Effector memory CD8-positive, alpha-beta T cell (primary cell): Measurements from ENCODE around the gene LRFN3.
"Not testable (repeated sequence)": the region's sequence is repeated elsewhere in the genome, so short reads cannot be mapped to it uniquely, and the experiment has no call there.

Source experiments
- ATAC-seq: fragments of 150-1000 bp; cut with Tn5 transposase; replicated peaks from 2 replicates; pipeline ENCODE4 v1.10.0; 2021; ENCODE audit warnings: mild to moderate bottlenecking, moderate library complexity
- DNase-seq, 3 experiments: peaks; one replicate each; pipeline ENCODE4 v3.0.0; 2021
- H3K27ac Mint-ChIP-seq, 2 donors: one replicate each; pipeline ENCODE4 v1.8.0; 2022; ENCODE audit warnings: mild to moderate bottlenecking in 2 of 2, mixed read lengths in 2 of 2, moderate library complexity in 2 of 2
- H3K27me3 Mint-ChIP-seq, 2 donors: one replicate each; pipeline ENCODE4 v1.8.0; 2022; ENCODE audit warnings: mixed read lengths in 2 of 2
- H3K36me3 Mint-ChIP-seq: one replicate; pipeline ENCODE4 v1.8.0; 2022; ENCODE audit warnings: mild to moderate bottlenecking, moderate library complexity, mixed read lengths; ENCODE audit not compliant: insufficient read depth
- H3K4me1 Mint-ChIP-seq, 2 donors: one replicate each; pipeline ENCODE4 v1.8.0; 2022; ENCODE audit warnings: low read depth in 2 of 2, mixed read lengths in 2 of 2
- H3K4me3 Mint-ChIP-seq, 2 donors: one replicate each; pipeline ENCODE4 v1.8.0; 2022; ENCODE audit warnings: mild to moderate bottlenecking in 2 of 2, mixed read lengths in 2 of 2, moderate library complexity in 2 of 2
- H3K9me3 Mint-ChIP-seq, 2 donors: one replicate each; pipeline ENCODE4 v1.8.0; 2022; ENCODE audit warnings: mixed read lengths in 2 of 2

The LRFN3 gene

DNA sequence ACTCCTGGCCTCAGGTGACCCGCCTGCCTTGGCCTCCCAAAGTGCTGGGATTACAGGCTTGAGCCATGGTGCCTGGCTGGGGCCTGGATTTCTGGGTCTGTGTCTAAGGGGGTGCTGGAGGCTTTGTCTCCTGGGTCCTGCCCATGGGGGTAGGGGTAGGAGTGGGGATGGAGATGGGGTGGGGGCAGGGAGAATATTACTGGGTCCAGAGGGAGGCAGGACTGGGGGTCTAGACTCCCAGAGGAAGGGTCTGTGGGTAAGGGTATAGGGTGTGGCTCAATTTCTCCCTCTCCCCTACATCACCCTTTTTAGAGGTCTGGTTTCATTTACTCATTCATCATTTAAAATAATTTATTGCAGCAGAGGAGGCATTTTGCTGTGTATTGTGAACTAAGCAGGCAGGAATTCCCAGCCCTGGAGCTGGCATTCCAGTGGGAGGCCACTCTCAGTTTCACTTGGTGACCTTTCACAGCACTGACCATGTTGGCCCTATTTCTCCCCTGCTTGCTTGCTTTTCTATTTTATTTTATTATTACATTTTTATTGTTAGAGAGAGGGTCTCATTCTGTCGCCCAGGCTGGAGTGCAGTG, 35.0 kb upstream of the LRFN3 start:
- no peaks in the 10 kb centered on the region for H3K27me3 Mint-ChIP-seq
- peaks cover 56% of the 10 kb centered on the region for H3K36me3 Mint-ChIP-seq
- ATAC-seq (no peak), DNase-seq (no peak)
- peak overlapping the region; percentile 97 to 100 for H3K27ac Mint-ChIP-seq
- H3K9me3 Mint-ChIP-seq, result no peaks in the 10 kb centered on the region
- peak overlapping the region; percentile 96 to 100 for H3K4me3 Mint-ChIP-seq
- peaks cover 45 to 52% of the 10 kb centered on the region in 2 donors for H3K4me1 Mint-ChIP-seq

DNA sequence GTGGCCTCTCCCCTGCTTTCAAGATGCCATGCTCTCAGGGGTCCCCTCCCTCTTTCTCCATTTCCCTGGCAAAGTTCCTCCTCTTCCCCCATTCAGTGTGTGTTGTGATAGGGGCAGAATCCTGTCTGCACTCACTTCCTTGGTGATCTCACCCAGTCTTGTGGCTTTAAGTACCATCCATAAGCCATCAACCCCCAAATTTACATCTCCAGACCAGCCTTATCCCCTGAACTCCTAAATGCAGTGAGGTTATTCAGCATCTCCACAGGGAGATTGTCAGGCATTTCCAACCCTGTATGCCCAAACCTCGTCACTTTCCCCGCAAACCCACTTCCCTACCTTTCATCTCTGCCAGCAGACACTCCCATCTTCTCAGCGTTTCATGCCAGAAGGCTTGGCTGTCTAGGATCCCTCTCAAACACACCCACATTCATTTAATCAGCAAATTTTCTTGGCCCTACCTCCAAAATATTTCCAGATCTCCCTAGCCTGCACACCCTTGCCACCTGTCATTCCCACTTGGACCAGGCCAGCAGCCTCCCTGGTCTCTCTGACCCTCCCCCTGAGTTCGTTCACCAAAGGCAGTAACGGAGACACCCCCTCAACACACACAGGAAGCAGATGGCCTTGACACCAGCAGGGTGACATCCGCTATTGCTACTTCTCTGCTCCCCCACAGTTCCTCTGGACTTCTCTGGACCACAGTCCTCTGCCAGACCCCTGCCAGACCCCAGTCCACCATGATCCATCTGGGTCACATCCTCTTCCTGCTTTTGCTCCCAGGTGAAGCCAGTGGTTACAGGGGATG, 34.1 kb upstream of the LRFN3 start, which contains the start of gene HCST:
Gene HCST (plus strand): TSS at position 676 of the 808 bp plus-strand sequence. CDS start 65 bp downstream, at position 741.
- ATAC-seq (peak; percentile 29), DNase-seq (peak; percentile 30 to 54 (median 42))
- Mint-ChIP-seq H3K4me3 (peak within 1 kb of the TSS; percentile 96 to 100), H3K4me1 (peaks cover 50 to 55% of the 10 kb centered on the region in 2 donors), H3K9me3 (no peaks in the 10 kb centered on the region), H3K27me3 (no peaks in the 10 kb centered on the region), H3K27ac (peak within 1 kb of the TSS; percentile 97 to 100), H3K36me3 (peaks cover 51% of the 10 kb centered on the region)

DNA sequence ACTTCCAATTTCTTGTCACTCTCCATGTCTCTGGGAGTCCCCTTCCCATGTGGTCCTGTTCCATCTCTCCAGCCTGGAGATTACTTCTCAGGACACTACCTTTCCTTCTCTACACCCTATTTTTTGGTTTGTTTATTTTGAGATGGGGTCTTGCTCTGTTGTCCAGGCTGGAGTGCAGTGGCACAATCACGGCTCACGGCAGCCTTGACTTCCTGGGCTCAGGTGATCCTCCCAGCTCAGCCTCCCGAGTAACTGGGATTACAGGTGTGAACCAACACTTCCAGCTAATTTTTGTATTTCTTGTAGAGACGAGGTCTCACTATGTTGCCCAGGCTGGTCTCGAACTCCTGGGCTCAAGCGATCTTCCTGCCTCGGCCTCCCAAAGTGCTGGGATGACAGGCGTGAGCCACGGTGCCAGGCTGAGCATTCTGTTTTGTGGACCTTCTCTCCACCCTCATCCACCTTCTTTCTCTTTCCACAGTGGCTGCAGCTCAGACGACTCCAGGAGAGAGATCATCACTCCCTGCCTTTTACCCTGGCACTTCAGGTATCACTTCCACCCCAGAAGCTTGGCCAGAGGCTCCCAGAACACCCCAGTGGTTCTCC, 33.2 kb upstream of the LRFN3 start:
- Mint-ChIP-seq H3K27ac (peak overlapping the region; percentile 97 to 100), H3K27me3 (no peaks in the 10 kb centered on the region), H3K9me3 (no peaks in the 10 kb centered on the region), H3K4me1 (peaks cover 53 to 60% of the 10 kb centered on the region in 2 donors), H3K4me3 (peak overlapping the region; percentile 96 to 100), H3K36me3 (peaks cover 46% of the 10 kb centered on the region)
- ATAC-seq, result no peak
- DNase-seq, result no peak

DNA sequence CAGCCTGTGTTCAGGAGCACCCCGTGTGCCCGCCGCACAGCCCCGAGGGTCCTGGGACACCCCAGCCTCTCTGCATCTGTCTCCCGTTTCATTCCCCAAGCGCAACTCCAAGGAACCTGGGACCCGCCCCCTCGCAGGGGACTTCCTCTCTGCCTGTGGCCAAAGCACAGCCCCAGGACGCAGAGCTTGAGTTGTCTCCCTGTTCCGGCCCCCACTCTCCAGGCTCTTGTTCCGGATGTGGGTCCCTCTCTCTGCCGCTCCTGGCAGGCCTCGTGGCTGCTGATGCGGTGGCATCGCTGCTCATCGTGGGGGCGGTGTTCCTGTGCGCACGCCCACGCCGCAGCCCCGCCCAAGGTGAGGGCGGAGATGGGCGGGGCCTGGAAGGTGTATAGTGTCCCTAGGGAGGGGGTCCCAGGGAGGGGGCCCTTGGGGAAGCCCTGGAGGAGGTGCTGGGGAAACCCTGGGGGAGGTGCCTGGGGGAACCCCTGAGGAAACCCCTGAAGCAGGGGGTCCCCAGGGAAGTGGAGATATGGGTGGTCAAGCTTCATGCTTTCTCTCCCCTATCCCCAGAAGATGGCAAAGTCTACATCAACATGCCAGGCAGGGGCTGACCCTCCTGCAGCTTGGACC, 32.5 kb upstream of the LRFN3 start:
- ATAC-seq, result peak; percentile 67
- peak overlapping the region; percentile 97 to 100 for H3K27ac Mint-ChIP-seq
- no peaks in the 10 kb centered on the region for H3K9me3 Mint-ChIP-seq
- H3K4me3 Mint-ChIP-seq, result peak overlapping the region; percentile 96 to 100
- DNase-seq, result peak; percentile 84 to 85 (median 84)
- H3K27me3 Mint-ChIP-seq, result no peaks in the 10 kb centered on the region
- H3K4me1 Mint-ChIP-seq, result peaks cover 49 to 54% of the 10 kb centered on the region in 2 donors
- H3K36me3 Mint-ChIP-seq, result peaks cover 41% of the 10 kb centered on the region

DNA sequence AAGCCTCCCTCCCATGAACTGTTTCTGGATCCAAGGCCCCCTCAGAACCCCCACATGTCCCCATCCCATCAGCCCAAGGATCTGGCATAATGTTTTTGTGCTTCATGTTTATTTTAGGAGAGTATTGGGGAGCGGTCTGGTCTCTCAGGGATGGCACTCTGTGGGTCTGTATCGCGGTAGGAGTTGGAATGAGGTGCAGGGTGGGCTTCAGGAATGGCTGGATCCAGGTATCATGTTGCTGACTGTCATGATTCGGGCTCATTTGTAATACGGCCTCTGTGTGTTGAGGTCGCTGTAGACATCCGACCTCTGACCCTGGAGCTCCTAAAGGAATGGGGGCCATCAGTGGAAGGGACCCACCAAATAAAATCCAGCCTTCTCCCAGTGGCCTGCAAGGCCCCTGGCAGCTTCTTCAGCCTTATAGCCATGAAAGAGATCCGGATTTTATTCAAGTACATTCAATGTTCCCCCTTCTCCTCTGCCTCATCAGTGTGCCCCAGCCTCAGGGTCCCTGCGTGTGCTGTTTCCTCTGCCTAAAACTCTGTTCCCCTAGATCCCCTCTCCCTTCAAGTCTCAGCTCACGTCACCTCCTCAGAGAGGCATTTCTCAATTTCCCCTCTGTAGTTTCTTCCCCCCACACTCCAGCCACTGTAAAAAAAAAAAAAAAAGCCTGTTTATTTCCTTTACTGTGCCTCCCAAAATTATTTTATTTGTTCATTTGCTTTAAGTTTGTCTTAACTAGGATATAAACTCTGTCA, 31.7 kb upstream of the LRFN3 start:
- H3K27ac Mint-ChIP-seq, result peak overlapping the region; percentile 97 to 100
- H3K4me3 Mint-ChIP-seq, result peak overlapping the region; percentile 96 to 100
- H3K36me3 Mint-ChIP-seq, result peaks cover 34% of the 10 kb centered on the region
- H3K4me1 Mint-ChIP-seq, result peaks cover 53 to 55% of the 10 kb centered on the region in 2 donors
- H3K27me3 Mint-ChIP-seq, result no peaks in the 10 kb centered on the region
- ATAC-seq (no peak), DNase-seq (no peak)
- no peaks in the 10 kb centered on the region for H3K9me3 Mint-ChIP-seq

DNA sequence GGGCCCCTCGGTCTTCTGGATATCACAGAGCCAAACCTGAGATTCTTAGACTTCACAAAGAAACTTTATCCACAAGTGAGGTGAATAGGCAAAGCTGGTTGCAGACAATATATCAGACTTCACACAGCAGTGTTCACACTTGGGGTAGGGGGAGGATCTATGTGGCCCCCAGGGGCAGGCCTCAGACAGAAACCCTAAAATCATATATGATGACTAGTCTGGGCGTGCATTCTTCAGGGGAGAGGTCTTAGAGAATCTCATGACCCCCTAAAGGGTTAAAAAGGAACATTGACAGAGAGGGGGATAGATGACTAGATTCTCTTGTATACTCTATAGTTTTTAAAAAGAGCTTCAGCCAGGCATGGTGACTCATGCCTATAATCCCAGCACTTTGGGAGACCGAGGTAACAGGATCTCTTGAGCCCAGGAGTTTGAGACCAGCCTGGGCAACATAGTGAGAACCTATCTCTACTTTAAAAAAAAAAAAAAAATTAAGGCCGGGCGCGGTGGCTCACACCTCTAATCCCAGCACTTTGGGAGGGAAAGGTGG, 30.9 kb upstream of the LRFN3 start:
- no peaks in the 10 kb centered on the region for H3K27me3 Mint-ChIP-seq
- no peaks in the 10 kb centered on the region for H3K9me3 Mint-ChIP-seq
- H3K4me3 Mint-ChIP-seq, result peak overlapping the region; percentile 96 to 100
- ATAC-seq (no peak), DNase-seq (no peak)
- peaks cover 28% of the 10 kb centered on the region for H3K36me3 Mint-ChIP-seq
- H3K4me1 Mint-ChIP-seq, result peaks cover 54 to 55% of the 10 kb centered on the region in 2 donors
- peak overlapping the region; percentile 97 to 100 for H3K27ac Mint-ChIP-seq

DNA sequence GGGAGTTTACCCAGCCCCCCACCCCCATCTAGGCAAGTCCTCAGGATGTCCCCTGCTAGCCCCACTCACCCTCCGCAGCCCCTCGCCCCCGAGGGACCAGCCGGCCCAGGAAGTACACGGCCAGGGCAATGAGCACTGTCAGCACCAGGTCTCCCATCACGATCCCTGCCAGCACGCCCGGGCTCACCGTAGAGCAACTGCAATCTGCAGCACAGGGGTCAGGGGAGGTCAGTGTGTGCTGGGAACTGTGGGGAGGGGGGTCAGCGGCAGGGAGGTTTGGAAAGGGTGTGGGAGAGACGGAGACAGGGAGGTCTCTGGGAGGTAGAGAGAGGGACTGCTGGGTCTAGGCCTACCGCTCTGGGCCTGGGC, 28.8 kb upstream of the LRFN3 start:
- peaks cover 41 to 46% of the 10 kb centered on the region in 2 donors for H3K4me1 Mint-ChIP-seq
- H3K27me3 Mint-ChIP-seq, result no peaks in the 10 kb centered on the region
- H3K27ac Mint-ChIP-seq, result peak overlapping the region; percentile 26 to 82
- H3K9me3 Mint-ChIP-seq, result no peaks in the 10 kb centered on the region
- peak overlapping the region; percentile 64 to 80 for H3K4me3 Mint-ChIP-seq
- peaks cover 17% of the 10 kb centered on the region for H3K36me3 Mint-ChIP-seq
- no peak for DNase-seq
- no peak for ATAC-seq

DNA sequence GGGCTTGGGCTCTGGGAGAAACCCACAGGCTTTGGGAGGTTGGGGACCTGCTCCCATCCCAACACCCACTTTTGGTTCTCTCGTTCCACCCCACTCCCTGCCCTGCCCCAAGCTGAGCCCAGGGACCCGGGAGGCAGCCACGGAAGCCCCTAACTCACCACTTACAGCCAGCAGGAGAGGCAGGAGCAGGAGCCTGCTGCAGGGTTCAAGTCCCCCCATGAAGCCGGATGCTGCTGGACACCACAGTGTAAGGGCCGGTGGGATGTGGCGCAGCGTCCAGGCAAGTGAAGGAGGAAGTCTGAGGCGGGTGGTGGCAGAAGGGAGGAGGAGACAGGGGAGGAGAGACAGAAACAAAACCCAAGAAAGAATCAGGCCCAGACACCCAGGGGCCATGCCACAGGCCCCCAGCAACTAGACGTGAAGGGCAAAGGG, 28.1 kb upstream of the LRFN3 start, which contains the start of gene TYROBP:
Gene TYROBP (minus strand): TSS at position 286 of the 432 bp plus-strand sequence. CDS start 67 bp downstream, at position 219.
- H3K9me3 Mint-ChIP-seq, result no peaks in the 10 kb centered on the region
- no peak for ATAC-seq
- peak within 1 kb of the TSS; percentile 64 to 80 for H3K4me3 Mint-ChIP-seq
- no peaks in the 10 kb centered on the region for H3K27me3 Mint-ChIP-seq
- H3K4me1 Mint-ChIP-seq, result peaks cover 36 to 42% of the 10 kb centered on the region in 2 donors
- no peak for DNase-seq
- H3K27ac Mint-ChIP-seq, result peak within 1 kb of the TSS; percentile 82 to 85
- peaks cover 14% of the 10 kb centered on the region for H3K36me3 Mint-ChIP-seq

DNA sequence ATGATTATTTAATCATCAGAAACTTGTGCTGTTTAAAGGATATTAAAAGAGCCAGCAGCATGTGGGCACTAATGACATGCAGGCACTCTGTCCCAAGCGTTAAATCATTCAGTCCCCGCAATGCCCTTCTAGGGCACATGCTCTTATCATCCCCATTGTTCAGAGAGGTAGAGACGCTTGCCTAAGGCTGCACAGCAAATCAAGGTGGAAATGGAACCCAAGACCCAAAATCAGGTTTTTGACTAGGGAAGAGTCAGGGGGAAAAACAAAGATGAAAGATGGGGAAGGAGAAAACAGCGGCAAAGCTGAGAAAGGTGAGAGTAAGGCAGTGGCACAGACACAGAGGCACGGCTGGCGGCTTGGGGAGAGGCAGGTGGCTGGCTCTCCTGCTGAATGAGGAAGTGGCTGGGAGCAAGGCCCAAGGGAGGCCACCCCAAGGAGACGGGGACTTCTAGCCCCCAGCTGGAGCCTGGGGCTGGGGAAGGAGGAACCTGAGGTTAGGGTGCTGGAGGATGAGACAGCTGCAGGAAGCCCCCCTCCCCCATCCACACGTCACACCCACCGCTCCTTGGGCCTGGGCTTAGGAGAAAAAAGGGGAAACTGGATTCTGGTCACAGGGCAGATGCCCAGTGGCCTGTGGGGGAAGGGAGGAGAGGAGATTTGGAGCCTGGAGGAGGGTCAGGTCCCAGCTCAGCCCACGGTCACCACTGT, 27.0 kb upstream of the LRFN3 start:
- DNase-seq, result no peak
- peak; percentile 57 for ATAC-seq
- peak overlapping the region; percentile 33 to 85 for H3K27ac Mint-ChIP-seq
- no peaks in the 10 kb centered on the region for H3K9me3 Mint-ChIP-seq
- no peaks in the 10 kb centered on the region for H3K27me3 Mint-ChIP-seq
- peak overlapping the region in 1 of 2 donors; percentile 64 for H3K4me3 Mint-ChIP-seq
- peaks cover 3% of the 10 kb centered on the region for H3K36me3 Mint-ChIP-seq
- peaks cover 26 to 33% of the 10 kb centered on the region in 2 donors for H3K4me1 Mint-ChIP-seq

DNA sequence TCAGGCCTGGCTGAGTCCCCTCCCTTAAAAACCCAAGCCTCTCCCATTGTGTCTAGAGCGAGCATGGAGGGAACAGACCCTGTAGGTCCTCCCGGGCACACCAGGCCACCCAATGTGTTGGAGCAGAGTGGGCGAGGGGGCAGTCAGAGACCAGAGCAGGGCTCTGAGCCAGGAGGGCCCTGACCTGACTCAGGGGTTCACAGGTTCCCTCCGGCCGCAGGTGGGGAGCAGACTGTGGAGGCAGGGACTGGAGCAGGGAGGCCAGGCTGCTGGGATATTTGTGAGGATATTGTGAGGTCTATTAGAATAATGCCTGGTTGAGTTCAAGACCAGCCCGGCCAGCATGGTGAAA, 26.5 kb upstream of the LRFN3 start:
- peak overlapping the region in 1 of 2 donors; percentile 64 for H3K4me3 Mint-ChIP-seq
- peaks cover 21 to 29% of the 10 kb centered on the region in 2 donors for H3K4me1 Mint-ChIP-seq

DNA sequence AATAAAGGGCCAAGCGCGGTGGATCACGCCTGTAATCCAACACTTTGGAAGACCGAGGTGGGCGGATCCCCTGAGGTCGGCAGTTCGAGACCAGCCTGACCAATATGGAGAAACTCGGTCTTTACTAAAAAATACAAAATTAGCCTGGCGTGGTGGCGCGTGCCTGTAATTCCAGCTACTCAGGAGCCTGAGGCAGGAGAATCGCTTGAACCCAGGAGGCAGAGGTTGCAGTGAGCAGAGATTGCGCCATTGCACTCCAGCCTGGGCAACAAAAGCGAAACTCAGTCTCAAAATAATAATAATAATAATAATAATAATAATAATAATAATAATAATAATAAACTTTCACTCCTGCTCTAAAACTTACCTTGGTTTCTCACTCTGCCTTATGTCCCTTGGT, 25.8 kb upstream of the LRFN3 start:
- not testable (repeated sequence) for H3K9me3 Mint-ChIP-seq, H3K27me3 Mint-ChIP-seq, DNase-seq, ATAC-seq, H3K4me3 Mint-ChIP-seq, H3K36me3 Mint-ChIP-seq, H3K27ac Mint-ChIP-seq
- H3K4me1 Mint-ChIP-seq, result peaks cover 14 to 23% of the 10 kb centered on the region in 2 donors

More for the DNA sequence above, 26.5 kb upstream of the LRFN3 start:
- Mint-ChIP-seq H3K27ac (peak overlapping the region; percentile 33 to 85), H3K27me3 (no peaks in the 10 kb centered on the region), H3K9me3 (no peaks in the 10 kb centered on the region), H3K36me3 (peaks cover 3% of the 10 kb centered on the region)
- DNase-seq, result no peak
- ATAC-seq, result no peak

DNA sequence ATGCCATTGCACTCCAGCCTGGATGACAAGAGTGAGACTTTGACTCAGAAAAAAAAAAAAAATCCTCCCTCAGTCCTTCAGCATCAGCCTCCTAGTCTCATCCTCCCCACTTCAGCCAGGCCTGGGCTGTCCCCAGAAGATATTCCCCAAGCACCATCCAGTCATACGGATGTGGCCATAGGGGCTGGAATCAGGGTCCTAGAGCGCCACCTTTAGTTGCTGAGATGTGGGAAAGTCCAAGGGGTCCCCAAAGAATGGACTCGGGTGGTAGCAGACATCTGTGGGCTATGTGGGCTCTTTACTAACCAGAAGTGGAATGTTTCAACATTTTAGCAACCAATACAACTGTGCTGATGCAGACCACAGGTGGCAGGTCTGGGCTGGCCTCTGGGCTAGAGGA, 25.0 kb upstream of the LRFN3 start:
- peaks cover 3% of the 10 kb centered on the region for H3K36me3 Mint-ChIP-seq
- no peak overlapping the region for H3K27ac Mint-ChIP-seq
- no peaks in the 10 kb centered on the region for H3K9me3 Mint-ChIP-seq
- ATAC-seq (no peak), DNase-seq (no peak)
- H3K4me1 Mint-ChIP-seq, result peaks cover 14 to 23% of the 10 kb centered on the region in 2 donors
- H3K4me3 Mint-ChIP-seq, result no peak overlapping the region
- no peaks in the 10 kb centered on the region for H3K27me3 Mint-ChIP-seq
